K562 (cell line): ENCODE data around the gene ACP6. TPM values are rescaled to one million over a fixed set of nuclear protein-coding genes. Genes with fewer than 3 reads are reported as not detected.
A peak's percentile ranks its signal among the peaks of the same experiment; 100 is the strongest.

Source experiments
- ARID1B ChIP-seq: fragments of 450-650 bp; IDR thresholded peaks from 2 replicates; pipeline ENCODE4 v1.6.1; 2016; ENCODE audit warnings: antibody characterized with exemption, mild to moderate bottlenecking, inconsistent platforms
- BHLHE40 ChIP-seq: IDR thresholded peaks from 2 replicates; pipeline ENCODE4 v1.6.1; 2011; ENCODE audit warnings: low read length, improper control_type of control experiment
- CBX5 ChIP-seq: IDR thresholded peaks from 2 replicates; pipeline ENCODE4 v1.6.1; 2014; ENCODE audit warnings: low read depth, borderline replicate concordance
- CREM ChIP-seq: IDR thresholded peaks from 2 replicates; pipeline ENCODE4 v1.6.1; 2014; ENCODE audit warnings: antibody characterized with exemption, low read depth
- ETV6 ChIP-seq, 3 experiments: fragments of 150-350 bp in 1 of 3; sonication (generic) in 1 of 3; formaldehyde crosslinking in 1 of 3; IDR thresholded peaks; 2 replicates each; pipeline versions ENCODE4 v1.6.1 to v1.8.0; 2014 to 2022; ENCODE audit warnings: borderline replicate concordance in 2 of 3, low read depth in 2 of 3, antibody characterized with exemption in 1 of 3, low read length in 1 of 3, mild to moderate bottlenecking in 1 of 3, missing genetic modification reagents in 1 of 3
- FOXO4 ChIP-seq: fragments of 450-650 bp; formaldehyde crosslinking; IDR thresholded peaks from 2 replicates; pipeline ENCODE4 v1.4.0; 2020; ENCODE audit warnings: mild to moderate bottlenecking, moderate library complexity
- POLR2G ChIP-seq: fragments of 200-400 bp; formaldehyde crosslinking; IDR thresholded peaks from 2 replicates; pipeline ENCODE4 v1.6.1; 2017; ENCODE audit warnings: low read depth, mild to moderate bottlenecking, antibody characterized with exemption, low read length, moderate library complexity
- RBFOX2 ChIP-seq: fragments of 200-400 bp; formaldehyde crosslinking; IDR thresholded peaks from 2 replicates; pipeline ENCODE4 v1.6.1; 2017; ENCODE audit warnings: low read depth, mild to moderate bottlenecking, low read length, moderate library complexity
- TEAD2 ChIP-seq: fragments of 450-650 bp; IDR thresholded peaks from 2 replicates; pipeline ENCODE4 v1.6.1; 2016; ENCODE audit warnings: missing genetic modification characterization, control low read depth, missing compliant biosample characterization
- TOE1 ChIP-seq, 2 experiments: fragments of 450-650 bp in 1 of 2; sonication (generic) in 1 of 2; formaldehyde crosslinking in 1 of 2; IDR thresholded peaks; 2 replicates each; pipeline versions ENCODE4 v1.7.1 to v1.8.0; 2016 to 2022; ENCODE audit warnings: borderline replicate concordance in 2 of 2, mild to moderate bottlenecking in 2 of 2, antibody characterized with exemption in 1 of 2, inconsistent platforms in 1 of 2, low read depth in 1 of 2, missing genetic modification reagents in 1 of 2, moderate library complexity in 1 of 2
- ZKSCAN3 ChIP-seq: fragments of 250-450 bp; sonication (Bioruptor Pico); IDR thresholded peaks from 2 replicates; pipeline ENCODE4 v1.4.0; 2020
- ZNF311 ChIP-seq: fragments of 250-450 bp; sonication (Bioruptor Pico); IDR thresholded peaks from 2 replicates; pipeline ENCODE4 v1.4.0; 2020; ENCODE audit warnings: mild to moderate bottlenecking, moderate library complexity
- ZNF778 ChIP-seq: fragments of 450-650 bp; formaldehyde crosslinking; IDR thresholded peaks from 2 replicates; pipeline ENCODE4 v1.4.0; 2020; ENCODE audit warnings: mild to moderate bottlenecking, moderate library complexity
- polyA plus RNA-seq, 8 experiments: library from polyadenylated mRNA; depleted of rRNA in 4 of 8; stranded (reverse) in 5 of 8; unstranded in 3 of 8; fragments of >200 nt; fragmentation: Nextera tagmentation in 2 of 8; fragmentation: Illumina TruSeq in 1 of 8; extraction: Ambion mirVana in 2 of 8; extraction: Trizol in 1 of 8; gene quantifications; 2 replicates each; pipeline versions ENCODE4 v1.2.1 to v1.2.3, GENCODE V29; 2011 to 2014; ENCODE audit warnings: inconsistent platforms in 1 of 8, missing spikeins in 1 of 8
- total RNA-seq, 7 experiments: library from RNA; depleted of rRNA in 6 of 7; stranded (reverse); fragments of >200 nt in 6 of 7; fragmentation: Illumina TruSeq in 2 of 7; extraction: Trizol in 2 of 7; gene quantifications; 2 replicates each; pipeline versions ENCODE4 v1.2.1 to v1.2.3, GENCODE V29; 2011 to 2021; ENCODE audit warnings: low replicate concordance in 1 of 7
- TF ChIP-seq, protein P1 (sequence below): fragments of 250-450 bp; sonication (Bioruptor Pico); IDR thresholded peaks from 2 replicates; pipeline ENCODE4 v1.4.0; 2020; ENCODE audit warnings: borderline replicate concordance
- TF ChIP-seq, protein P2 (sequence below): fragments of 150-350 bp; IDR thresholded peaks from 2 replicates; pipeline ENCODE4 v1.6.1; 2014; ENCODE audit warnings: low read depth, mild to moderate bottlenecking, low read length, borderline replicate concordance
- TF ChIP-seq, protein P3 (sequence below): IDR thresholded peaks from 2 replicates; pipeline ENCODE4 v1.6.1; 2016; ENCODE audit warnings: missing genetic modification characterization, missing compliant biosample characterization
- TF ChIP-seq, protein P4 (sequence below): fragments of 450-650 bp; conservative IDR thresholded peaks from 2 replicates; pipeline ENCODE4 v1.6.1; 2016; ENCODE audit warnings: missing genetic modification characterization, low read depth, mild to moderate bottlenecking, missing compliant biosample characterization, moderate library complexity

The ACP6 gene
- total and polyA plus RNA-seq, 9 of the 15 experiments (the other 6 are each of a cell fraction or from before 2014, with no cell fraction given), result 0.05 to 1.4 (median 0.49) TPM

DNA sequence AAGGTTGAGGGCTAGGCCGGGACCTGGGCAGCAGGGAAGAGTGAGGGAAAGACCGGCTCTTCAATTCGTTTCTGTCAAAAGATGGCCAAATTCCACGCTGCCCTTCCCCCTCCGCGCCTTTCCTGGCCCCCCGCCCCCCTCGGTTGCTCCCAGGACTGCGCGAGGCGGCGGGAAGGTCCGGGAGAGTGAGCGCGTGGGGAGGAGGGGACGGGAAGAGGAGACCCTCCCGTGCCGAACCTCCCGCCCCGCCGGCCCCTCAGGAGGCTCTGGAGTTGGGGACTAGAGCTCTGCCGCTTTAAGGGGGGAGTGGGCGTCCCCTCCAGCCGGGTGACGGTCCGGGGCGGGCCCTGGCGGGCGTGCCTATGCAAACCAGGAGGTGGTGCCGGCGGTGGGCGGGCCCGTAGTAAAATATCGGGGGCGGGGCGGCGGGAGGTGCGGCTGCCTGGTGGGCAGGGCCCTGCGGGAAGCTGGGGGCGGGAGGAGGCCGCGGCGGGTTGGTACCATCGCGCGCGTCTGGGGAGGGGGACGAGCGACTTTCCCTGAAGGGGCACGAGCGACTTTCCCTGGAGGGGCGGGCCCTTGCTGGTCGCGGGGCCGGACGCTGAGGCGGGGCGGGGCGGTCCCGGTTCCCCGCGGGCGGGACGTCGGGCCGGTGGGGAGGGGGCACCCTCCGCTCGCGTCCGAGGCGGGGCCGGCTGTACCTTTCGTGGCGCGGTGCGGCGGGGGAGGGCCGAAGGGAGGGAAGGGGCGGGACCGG is 70.8 kb downstream of the ACP6 start (continued):
- TF ChIP-seq, protein P1, sequence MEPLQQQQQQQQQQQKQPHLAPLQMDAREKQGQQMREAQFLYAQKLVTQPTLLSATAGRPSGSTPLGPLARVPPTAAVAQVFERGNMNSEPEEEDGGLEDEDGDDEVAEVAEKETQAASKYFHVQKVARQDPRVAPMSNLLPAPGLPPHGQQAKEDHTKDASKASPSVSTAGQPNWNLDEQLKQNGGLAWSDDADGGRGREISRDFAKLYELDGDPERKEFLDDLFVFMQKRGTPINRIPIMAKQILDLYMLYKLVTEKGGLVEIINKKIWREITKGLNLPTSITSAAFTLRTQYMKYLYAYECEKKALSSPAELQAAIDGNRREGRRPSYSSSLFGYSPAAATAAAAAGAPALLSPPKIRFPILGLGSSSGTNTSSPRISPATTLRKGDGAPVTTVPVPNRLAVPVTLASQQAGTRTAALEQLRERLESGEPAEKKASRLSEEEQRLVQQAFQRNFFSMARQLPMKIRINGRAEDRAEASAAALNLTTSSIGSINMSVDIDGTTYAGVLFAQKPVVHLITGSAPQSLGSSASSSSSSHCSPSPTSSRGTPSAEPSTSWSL (CRISPR knock-in tag), result no peak
- TF ChIP-seq CREM (peak; percentile 51), TEAD2 (tag) (no peak), RBFOX2 (peak; percentile 65), ARID1B (0 out of 2 replicates have a peak, but pooled peaks have one; percentile 3), ETV6 (IDR thresholded peaks at IDR 0.05; ENCODE audit: borderline replicate concordance in 1 of 2, low read depth in 2 of 2, low read length in 1 of 2) (no peak), ETV6 (CRISPR knock-in tag; IDR thresholded peaks at IDR 0.05; ENCODE audit: borderline replicate concordance) (no peak), ZNF311 (no peak), FOXO4 (CRISPR knock-in tag) (no peak), BHLHE40 (peak; percentile 72), ZNF778 (CRISPR knock-in tag) (no peak), TOE1 (IDR thresholded peaks at IDR 0.05; ENCODE audit: borderline replicate concordance) (peak; percentile 71; the same call in 1 of the 2 replicates), TOE1 (CRISPR knock-in tag; IDR thresholded peaks at IDR 0.05; ENCODE audit: borderline replicate concordance, low read depth) (no peak), CBX5 (no peak), POLR2G (peak; percentile 74), ZKSCAN3 (CRISPR knock-in tag) (no peak)
- TF ChIP-seq, protein P2, sequence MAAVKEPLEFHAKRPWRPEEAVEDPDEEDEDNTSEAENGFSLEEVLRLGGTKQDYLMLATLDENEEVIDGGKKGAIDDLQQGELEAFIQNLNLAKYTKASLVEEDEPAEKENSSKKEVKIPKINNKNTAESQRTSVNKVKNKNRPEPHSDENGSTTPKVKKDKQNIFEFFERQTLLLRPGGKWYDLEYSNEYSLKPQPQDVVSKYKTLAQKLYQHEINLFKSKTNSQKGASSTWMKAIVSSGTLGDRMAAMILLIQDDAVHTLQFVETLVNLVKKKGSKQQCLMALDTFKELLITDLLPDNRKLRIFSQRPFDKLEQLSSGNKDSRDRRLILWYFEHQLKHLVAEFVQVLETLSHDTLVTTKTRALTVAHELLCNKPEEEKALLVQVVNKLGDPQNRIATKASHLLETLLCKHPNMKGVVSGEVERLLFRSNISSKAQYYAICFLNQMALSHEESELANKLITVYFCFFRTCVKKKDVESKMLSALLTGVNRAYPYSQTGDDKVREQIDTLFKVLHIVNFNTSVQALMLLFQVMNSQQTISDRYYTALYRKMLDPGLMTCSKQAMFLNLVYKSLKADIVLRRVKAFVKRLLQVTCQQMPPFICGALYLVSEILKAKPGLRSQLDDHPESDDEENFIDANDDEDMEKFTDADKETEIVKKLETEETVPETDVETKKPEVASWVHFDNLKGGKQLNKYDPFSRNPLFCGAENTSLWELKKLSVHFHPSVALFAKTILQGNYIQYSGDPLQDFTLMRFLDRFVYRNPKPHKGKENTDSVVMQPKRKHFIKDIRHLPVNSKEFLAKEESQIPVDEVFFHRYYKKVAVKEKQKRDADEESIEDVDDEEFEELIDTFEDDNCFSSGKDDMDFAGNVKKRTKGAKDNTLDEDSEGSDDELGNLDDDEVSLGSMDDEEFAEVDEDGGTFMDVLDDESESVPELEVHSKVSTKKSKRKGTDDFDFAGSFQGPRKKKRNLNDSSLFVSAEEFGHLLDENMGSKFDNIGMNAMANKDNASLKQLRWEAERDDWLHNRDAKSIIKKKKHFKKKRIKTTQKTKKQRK, result no peak
- TF ChIP-seq, protein P3, sequence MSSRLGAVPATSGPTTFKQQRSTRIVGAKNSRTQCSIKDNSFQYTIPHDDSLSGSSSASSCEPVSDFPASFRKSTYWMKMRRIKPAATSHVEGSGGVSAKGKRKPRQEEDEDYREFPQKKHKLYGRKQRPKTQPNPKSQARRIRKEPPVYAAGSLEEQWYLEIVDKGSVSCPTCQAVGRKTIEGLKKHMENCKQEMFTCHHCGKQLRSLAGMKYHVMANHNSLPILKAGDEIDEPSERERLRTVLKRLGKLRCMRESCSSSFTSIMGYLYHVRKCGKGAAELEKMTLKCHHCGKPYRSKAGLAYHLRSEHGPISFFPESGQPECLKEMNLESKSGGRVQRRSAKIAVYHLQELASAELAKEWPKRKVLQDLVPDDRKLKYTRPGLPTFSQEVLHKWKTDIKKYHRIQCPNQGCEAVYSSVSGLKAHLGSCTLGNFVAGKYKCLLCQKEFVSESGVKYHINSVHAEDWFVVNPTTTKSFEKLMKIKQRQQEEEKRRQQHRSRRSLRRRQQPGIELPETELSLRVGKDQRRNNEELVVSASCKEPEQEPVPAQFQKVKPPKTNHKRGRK (tag), result no peak
- TF ChIP-seq, protein P4, sequence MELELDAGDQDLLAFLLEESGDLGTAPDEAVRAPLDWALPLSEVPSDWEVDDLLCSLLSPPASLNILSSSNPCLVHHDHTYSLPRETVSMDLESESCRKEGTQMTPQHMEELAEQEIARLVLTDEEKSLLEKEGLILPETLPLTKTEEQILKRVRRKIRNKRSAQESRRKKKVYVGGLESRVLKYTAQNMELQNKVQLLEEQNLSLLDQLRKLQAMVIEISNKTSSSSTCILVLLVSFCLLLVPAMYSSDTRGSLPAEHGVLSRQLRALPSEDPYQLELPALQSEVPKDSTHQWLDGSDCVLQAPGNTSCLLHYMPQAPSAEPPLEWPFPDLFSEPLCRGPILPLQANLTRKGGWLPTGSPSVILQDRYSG, result no peak
